ENCODE measurements around the gene SEL1L2.
"Not testable (repeated sequence)": the region's sequence is repeated elsewhere in the genome, so short reads cannot be mapped to it uniquely, and the experiment has no call there.

Gene SEL1L2

DNA sequence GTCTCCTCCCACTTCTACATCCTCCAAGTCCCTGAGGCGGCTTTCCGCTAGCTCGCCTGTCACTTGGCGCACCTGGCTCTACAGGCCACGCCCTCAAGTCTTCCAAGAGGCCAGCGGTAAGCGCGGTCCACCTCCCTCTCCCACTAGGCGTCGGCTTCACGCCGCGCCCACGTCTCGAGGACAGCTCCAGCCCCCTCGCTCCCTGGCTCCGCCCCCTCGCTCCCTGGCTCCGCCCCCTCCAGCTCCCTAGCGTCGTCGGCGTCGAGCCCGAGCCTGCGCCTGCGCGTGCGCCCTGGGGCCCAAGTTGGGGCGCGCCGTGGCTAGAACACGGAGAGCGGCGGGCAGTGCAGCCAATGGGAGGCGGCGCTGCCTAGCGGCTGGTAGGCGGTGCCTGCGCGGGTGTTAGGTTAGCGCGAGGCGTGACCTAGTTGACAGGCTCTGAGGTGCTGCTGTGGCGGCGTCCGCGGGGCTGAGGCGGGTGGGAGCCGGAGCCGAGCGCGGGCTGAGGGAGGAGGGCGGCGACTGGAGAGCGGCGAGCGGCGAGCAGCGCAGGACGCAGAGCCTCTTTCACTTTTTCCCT lies 4.8 kb upstream of the SEL1L2 start, which contains the start of gene MACROD2 (continued):
- TF ChIP-seq ZNF341 (tag by site-specific recombination; IDR thresholded peaks at IDR 0.05; ENCODE audit: low read depth) (peak; percentile 34; the same call in 1 of the 2 replicates), ZNF514 (tag by site-specific recombination; IDR thresholded peaks at IDR 0.05) (no peak), KLF9 (tag by site-specific recombination; IDR thresholded peaks at IDR 0.05; ENCODE audit: low read depth) (peak; percentile 76), ZNF830 (tag by site-specific recombination; IDR thresholded peaks at IDR 0.05; ENCODE audit: low read depth) (no peak), EGR2 (tag by site-specific recombination; IDR thresholded peaks at IDR 0.05; ENCODE audit: low read depth) (peak; percentile 67), KLF8 (tag by site-specific recombination; IDR thresholded peaks at IDR 0.05) (peak; percentile 15; the same call in 1 of the 2 replicates)
- TF ChIP-seq, protein P1, sequence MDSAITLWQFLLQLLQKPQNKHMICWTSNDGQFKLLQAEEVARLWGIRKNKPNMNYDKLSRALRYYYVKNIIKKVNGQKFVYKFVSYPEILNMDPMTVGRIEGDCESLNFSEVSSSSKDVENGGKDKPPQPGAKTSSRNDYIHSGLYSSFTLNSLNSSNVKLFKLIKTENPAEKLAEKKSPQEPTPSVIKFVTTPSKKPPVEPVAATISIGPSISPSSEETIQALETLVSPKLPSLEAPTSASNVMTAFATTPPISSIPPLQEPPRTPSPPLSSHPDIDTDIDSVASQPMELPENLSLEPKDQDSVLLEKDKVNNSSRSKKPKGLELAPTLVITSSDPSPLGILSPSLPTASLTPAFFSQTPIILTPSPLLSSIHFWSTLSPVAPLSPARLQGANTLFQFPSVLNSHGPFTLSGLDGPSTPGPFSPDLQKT (IDR thresholded peaks at IDR 0.05; ENCODE audit: borderline replicate concordance, low read depth, low read length) = no peak

DNA sequence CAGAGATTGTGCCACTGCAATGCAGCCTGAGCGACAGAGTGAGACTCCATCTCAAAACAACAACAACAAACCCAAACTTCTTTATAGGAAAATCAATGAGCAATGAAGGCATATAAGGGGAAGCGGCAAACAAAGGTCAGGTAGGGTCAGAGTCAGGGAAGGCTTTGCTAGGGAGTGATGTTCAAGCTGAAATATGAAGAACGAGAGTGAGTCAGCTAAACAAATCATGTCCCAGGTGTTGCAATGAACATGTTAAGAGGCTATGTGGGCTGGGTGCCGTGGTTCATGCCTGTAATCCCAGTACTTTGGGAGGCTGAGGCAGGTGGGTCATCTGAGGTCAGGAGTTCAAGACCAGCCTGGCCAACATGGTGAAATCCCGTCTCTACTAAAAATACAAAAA lies 1.5 kb upstream of the SEL1L2 start:
- POLR2A ChIA-PET; H3K9me3 ChIP-seq (ENCODE audit: control insufficient read depth, insufficient read depth, low read depth, low read length): not testable (repeated sequence)
- CTCF ChIA-PET = interaction anchor here (0.9 kb wide), 1 partner anchor 8 kb away, joined by 6 read pairs; no protein-coding TSS in a partner anchor

DNA sequence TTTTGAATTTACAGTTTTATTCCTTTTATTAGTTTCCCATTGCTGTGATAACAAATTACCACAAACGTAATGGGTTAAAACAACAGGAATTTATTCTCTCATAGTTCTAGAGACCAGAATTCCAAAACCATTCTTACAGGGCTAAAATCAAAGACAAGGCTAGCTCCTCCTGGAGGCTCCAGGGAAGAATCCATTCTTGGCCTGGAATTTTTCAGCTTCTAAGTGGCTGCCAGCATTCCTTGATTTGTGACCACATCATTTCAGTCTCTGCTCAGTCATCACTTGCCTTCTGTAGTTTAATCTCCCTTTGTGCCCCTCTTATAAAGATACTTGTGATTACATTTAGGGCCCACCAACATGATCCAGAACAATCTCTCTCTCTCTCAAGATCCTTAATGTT lies 897 bp upstream of the SEL1L2 start:
- Histone ChIP-seq H3K4me3 (ENCODE audit: low read depth, low read length) (no peak overlapping the region), H3K9me3 (ENCODE audit: control insufficient read depth, insufficient read depth, low read depth, low read length) (no peaks in the 10 kb centered on the region), H3K27ac (ENCODE audit: extremely low read depth, low read depth, low read length) (no peak overlapping the region), H3K36me3 (ENCODE audit: control insufficient read depth in 2 of 2, insufficient read depth in 1 of 2, low read length in 2 of 2) (no peaks in the 10 kb centered on the region), H3K4me1 (ENCODE audit: control insufficient read depth, insufficient read depth, low read length) (no peaks in the 10 kb centered on the region)
- ChIA-PET CTCF (no interaction called here), POLR2A (no interaction called here)
- TF ChIP-seq, protein P2, sequence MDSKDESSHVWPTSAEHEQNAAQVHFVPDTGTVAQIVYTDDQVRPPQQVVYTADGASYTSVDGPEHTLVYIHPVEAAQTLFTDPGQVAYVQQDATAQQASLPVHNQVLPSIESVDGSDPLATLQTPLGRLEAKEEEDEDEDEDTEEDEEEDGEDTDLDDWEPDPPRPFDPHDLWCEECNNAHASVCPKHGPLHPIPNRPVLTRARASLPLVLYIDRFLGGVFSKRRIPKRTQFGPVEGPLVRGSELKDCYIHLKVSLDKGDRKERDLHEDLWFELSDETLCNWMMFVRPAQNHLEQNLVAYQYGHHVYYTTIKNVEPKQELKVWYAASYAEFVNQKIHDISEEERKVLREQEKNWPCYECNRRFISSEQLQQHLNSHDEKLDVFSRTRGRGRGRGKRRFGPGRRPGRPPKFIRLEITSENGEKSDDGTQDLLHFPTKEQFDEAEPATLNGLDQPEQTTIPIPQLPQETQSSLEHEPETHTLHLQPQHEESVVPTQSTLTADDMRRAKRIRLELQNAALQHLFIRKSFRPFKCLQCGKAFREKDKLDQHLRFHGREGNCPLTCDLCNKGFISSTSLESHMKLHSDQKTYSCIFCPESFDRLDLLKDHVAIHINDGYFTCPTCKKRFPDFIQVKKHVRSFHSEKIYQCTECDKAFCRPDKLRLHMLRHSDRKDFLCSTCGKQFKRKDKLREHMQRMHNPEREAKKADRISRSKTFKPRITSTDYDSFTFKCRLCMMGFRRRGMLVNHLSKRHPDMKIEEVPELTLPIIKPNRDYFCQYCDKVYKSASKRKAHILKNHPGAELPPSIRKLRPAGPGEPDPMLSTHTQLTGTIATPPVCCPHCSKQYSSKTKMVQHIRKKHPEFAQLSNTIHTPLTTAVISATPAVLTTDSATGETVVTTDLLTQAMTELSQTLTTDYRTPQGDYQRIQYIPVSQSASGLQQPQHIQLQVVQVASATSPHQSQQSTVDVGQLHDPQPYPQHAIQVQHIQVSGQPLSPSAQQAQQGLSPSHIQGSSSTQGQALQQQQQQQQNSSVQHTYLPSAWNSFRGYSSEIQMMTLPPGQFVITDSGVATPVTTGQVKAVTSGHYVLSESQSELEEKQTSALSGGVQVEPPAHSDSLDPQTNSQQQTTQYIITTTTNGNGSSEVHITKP (tag by site-specific recombination; IDR thresholded peaks at IDR 0.05) = no peak
- no peak for TF ChIP-seq ZNF416 (tag by site-specific recombination; IDR thresholded peaks at IDR 0.05)

More for the DNA sequence above, 1.5 kb upstream of the SEL1L2 start:
- H3K4me1 ChIP-seq (ENCODE audit: control insufficient read depth, insufficient read depth, low read length); H3K27ac ChIP-seq (ENCODE audit: extremely low read depth, low read depth, low read length); H3K36me3 ChIP-seq (ENCODE audit: control insufficient read depth in 2 of 2, insufficient read depth in 1 of 2, low read length in 2 of 2); H3K4me3 ChIP-seq (ENCODE audit: low read depth, low read length): not testable (repeated sequence)

DNA sequence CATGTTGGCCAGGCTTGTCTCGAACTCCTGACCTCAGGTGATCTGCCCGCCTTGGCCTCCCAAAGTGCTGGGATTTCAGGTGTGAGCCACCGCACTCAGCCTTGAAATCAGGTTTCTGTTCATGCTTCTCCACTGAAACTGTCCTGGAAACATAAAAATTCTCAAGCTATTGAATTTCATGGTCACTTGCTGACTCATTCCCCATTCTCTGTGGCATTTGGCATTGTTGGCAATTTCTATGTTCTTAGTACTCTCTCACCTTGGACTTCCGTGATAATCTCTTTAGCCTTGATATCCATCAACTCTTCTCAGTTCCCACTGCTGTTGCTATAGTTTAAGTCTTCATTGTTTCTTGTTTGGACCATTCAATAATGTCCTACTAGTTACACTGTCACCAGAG lies 6.2 kb downstream of the SEL1L2 start:
- H3K4me3 ChIP-seq (ENCODE audit: low read depth, low read length) = no peak overlapping the region
- CTCF ChIA-PET = interaction anchor here (0.8 kb wide), 1 partner anchor 8 kb away, joined by 6 read pairs; no protein-coding TSS in a partner anchor
- H3K36me3 ChIP-seq (ENCODE audit: control insufficient read depth in 2 of 2, insufficient read depth in 1 of 2, low read length in 2 of 2) = no peaks in the 10 kb centered on the region
- no peaks in the 10 kb centered on the region for H3K9me3 ChIP-seq (ENCODE audit: control insufficient read depth, insufficient read depth, low read depth, low read length)
- H3K27ac ChIP-seq (ENCODE audit: extremely low read depth, low read depth, low read length) = no peak overlapping the region
- POLR2A ChIA-PET = no interaction called here
- no peaks in the 10 kb centered on the region for H3K4me1 ChIP-seq (ENCODE audit: control insufficient read depth, insufficient read depth, low read length)
- TF ChIP-seq, protein P3, sequence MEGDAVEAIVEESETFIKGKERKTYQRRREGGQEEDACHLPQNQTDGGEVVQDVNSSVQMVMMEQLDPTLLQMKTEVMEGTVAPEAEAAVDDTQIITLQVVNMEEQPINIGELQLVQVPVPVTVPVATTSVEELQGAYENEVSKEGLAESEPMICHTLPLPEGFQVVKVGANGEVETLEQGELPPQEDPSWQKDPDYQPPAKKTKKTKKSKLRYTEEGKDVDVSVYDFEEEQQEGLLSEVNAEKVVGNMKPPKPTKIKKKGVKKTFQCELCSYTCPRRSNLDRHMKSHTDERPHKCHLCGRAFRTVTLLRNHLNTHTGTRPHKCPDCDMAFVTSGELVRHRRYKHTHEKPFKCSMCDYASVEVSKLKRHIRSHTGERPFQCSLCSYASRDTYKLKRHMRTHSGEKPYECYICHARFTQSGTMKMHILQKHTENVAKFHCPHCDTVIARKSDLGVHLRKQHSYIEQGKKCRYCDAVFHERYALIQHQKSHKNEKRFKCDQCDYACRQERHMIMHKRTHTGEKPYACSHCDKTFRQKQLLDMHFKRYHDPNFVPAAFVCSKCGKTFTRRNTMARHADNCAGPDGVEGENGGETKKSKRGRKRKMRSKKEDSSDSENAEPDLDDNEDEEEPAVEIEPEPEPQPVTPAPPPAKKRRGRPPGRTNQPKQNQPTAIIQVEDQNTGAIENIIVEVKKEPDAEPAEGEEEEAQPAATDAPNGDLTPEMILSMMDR (tag by site-specific recombination; IDR thresholded peaks at IDR 0.05) = no peak
- TF ChIP-seq ZNF561 (tag by site-specific recombination; IDR thresholded peaks at IDR 0.05; ENCODE audit: borderline replicate concordance) (no peak), ZNF621 (tag by site-specific recombination; IDR thresholded peaks at IDR 0.05) (no peak), ZBTB48 (tag by site-specific recombination; IDR thresholded peaks at IDR 0.05) (no peak), ZNF555 (tag by site-specific recombination; conservative IDR thresholded peaks at IDR 0.05) (no peak), ZNF133 (tag by site-specific recombination; IDR thresholded peaks at IDR 0.05) (no peak), ZSCAN16 (tag by site-specific recombination; IDR thresholded peaks at IDR 0.05) (no peak), YY1 (tag by site-specific recombination; IDR thresholded peaks at IDR 0.05) (no peak), ZNF24 (tag by site-specific recombination; IDR thresholded peaks at IDR 0.05) (no peak), SETDB1 (IDR thresholded peaks at IDR 0.05; ENCODE audit: insufficient read length, low read length) (no peak)
- TF ChIP-seq, protein P4, sequence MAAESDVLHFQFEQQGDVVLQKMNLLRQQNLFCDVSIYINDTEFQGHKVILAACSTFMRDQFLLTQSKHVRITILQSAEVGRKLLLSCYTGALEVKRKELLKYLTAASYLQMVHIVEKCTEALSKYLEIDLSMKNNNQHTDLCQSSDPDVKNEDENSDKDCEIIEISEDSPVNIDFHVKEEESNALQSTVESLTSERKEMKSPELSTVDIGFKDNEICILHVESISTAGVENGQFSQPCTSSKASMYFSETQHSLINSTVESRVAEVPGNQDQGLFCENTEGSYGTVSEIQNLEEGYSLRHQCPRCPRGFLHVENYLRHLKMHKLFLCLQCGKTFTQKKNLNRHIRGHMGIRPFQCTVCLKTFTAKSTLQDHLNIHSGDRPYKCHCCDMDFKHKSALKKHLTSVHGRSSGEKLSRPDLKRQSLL (tag by site-specific recombination; IDR thresholded peaks at IDR 0.05) = no peak
- TF ChIP-seq, protein P5, sequence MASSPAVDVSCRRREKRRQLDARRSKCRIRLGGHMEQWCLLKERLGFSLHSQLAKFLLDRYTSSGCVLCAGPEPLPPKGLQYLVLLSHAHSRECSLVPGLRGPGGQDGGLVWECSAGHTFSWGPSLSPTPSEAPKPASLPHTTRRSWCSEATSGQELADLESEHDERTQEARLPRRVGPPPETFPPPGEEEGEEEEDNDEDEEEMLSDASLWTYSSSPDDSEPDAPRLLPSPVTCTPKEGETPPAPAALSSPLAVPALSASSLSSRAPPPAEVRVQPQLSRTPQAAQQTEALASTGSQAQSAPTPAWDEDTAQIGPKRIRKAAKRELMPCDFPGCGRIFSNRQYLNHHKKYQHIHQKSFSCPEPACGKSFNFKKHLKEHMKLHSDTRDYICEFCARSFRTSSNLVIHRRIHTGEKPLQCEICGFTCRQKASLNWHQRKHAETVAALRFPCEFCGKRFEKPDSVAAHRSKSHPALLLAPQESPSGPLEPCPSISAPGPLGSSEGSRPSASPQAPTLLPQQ (tag by site-specific recombination; IDR thresholded peaks at IDR 0.05) = no peak
